MM.1S (cell line): Measurements from ENCODE around the gene CDCA4.

ENCODE experiments used
- DNase-seq: peaks from one replicate; pipeline ENCODE4 v3.0.0-alpha.2; 2015
- H2AFZ ChIP-seq: fragments of 300-600 bp; sonication (generic); 2 replicates; pipeline ENCODE4 v1.6.0; 2016; ENCODE audit warnings: antibody characterized with exemption, low read length
- H3F3A ChIP-seq: fragments of 300-600 bp; sonication (generic); 2 replicates; pipeline ENCODE4 v1.6.1; 2016; ENCODE audit warnings: mild to moderate bottlenecking, antibody characterized with exemption, low read length, moderate library complexity, mixed read lengths; ENCODE audit not compliant: insufficient read depth
- H3K27ac ChIP-seq: fragments of 300-600 bp; sonication (generic); 2 replicates; pipeline ENCODE4 v1.5.1; 2016; ENCODE audit warnings: mild to moderate bottlenecking, low read length
- H3K27me3 ChIP-seq: fragments of 300-600 bp; sonication (generic); replicated peaks from 2 replicates; pipeline ENCODE4 v1.6.0; 2016; ENCODE audit warnings: low read length; ENCODE audit not compliant: insufficient read depth
- H3K36me3 ChIP-seq: fragments of 300-600 bp; sonication (generic); replicated peaks from 2 replicates; pipeline ENCODE4 v1.6.1; 2016; ENCODE audit warnings: mild to moderate bottlenecking, low read length, mixed read lengths; ENCODE audit not compliant: insufficient read depth
- H3K4me1 ChIP-seq: fragments of 300-600 bp; sonication (generic); 2 replicates; pipeline ENCODE4 v1.6.1; 2016; ENCODE audit warnings: low read length, mixed read lengths
- H3K4me2 ChIP-seq: fragments of 300-600 bp; sonication (generic); 2 replicates; pipeline ENCODE4 v1.6.0; 2016; ENCODE audit warnings: low read depth, low read length
- H3K4me3 ChIP-seq: fragments of 300-600 bp; sonication (generic); 2 replicates; pipeline ENCODE4 v1.5.1; 2016; ENCODE audit warnings: low read length, mixed read lengths
- H3K79me2 ChIP-seq: fragments of 300-600 bp; sonication (generic); 2 replicates; pipeline ENCODE4 v1.6.1; 2016; ENCODE audit warnings: mixed run types, low read length, mixed read lengths
- H3K9ac ChIP-seq: fragments of 300-600 bp; sonication (generic); 2 replicates; pipeline ENCODE4 v1.6.1; 2016; ENCODE audit warnings: low read length, mixed read lengths
- H3K9me2 ChIP-seq: fragments of 300-600 bp; sonication (generic); replicated peaks from 2 replicates; pipeline ENCODE4 v1.6.1; 2016; ENCODE audit warnings: mild to moderate bottlenecking, low read length, mixed read lengths; ENCODE audit not compliant: insufficient read depth
- H3K9me3 ChIP-seq: fragments of 300-600 bp; sonication (generic); replicated peaks from 2 replicates; pipeline ENCODE4 v1.6.1; 2016; ENCODE audit warnings: mild to moderate bottlenecking, low read length, mixed read lengths; ENCODE audit not compliant: insufficient read depth
- H4K20me1 ChIP-seq: fragments of 300-600 bp; sonication (generic); 2 replicates; pipeline ENCODE4 v1.6.1; 2016; ENCODE audit warnings: mild to moderate bottlenecking, low read length, moderate library complexity, mixed read lengths; ENCODE audit not compliant: insufficient read depth
- CTCF ChIP-seq: fragments of 300-600 bp; sonication (generic); IDR thresholded peaks from 2 replicates; pipeline ENCODE4 v1.5.1; 2016; ENCODE audit warnings: antibody characterized with exemption, low read length, mixed read lengths
- EZH2 ChIP-seq: fragments of 300-600 bp; sonication (generic); optimal IDR thresholded peaks from 2 replicates; pipeline ENCODE3; 2017; ENCODE audit warnings: low read depth, mild to moderate bottlenecking, antibody characterized with exemption, low read length, mixed read lengths
- EZH2phosphoT487 ChIP-seq: fragments of 300-600 bp; sonication (generic); IDR thresholded peaks from 2 replicates; pipeline ENCODE4 v1.6.1; 2018; ENCODE audit warnings: antibody characterized with exemption, low read length

The CDCA4 gene

GRCh38 chr14:104986487-104987164 is 34.3 kb downstream of the CDCA4 start:
- H3K27ac ChIP-seq, result no peak overlapping the region
- peak overlapping the region; percentile 66; the same call in 1 of the 2 replicates for H3K4me2 ChIP-seq
- no peaks in the 10 kb centered on the region for H4K20me1 ChIP-seq
- H3K4me3 ChIP-seq, result no peak overlapping the region; the same call in 1 of the 2 replicates
- no peak for DNase-seq
- H3K9ac ChIP-seq, result no peak overlapping the region
- H2AFZ ChIP-seq, result no peak overlapping the region
- no peaks in the 10 kb centered on the region for H3K9me2 ChIP-seq
- no peaks in the 10 kb centered on the region for H3F3A ChIP-seq
- H3K27me3 ChIP-seq, result peaks cover 24% of the 10 kb centered on the region
- no peaks in the 10 kb centered on the region for H3K79me2 ChIP-seq
- H3K36me3 ChIP-seq, result no peaks in the 10 kb centered on the region
- TF ChIP-seq EZH2phosphoT487, result no peak
- no peak for TF ChIP-seq CTCF
- no peak for TF ChIP-seq EZH2
- no peaks in the 10 kb centered on the region for H3K4me1 ChIP-seq
- H3K9me3 ChIP-seq, result no peaks in the 10 kb centered on the region

GRCh38 chr14:104985675-104986486 is 35.0 kb downstream of the CDCA4 start, which contains the start of gene CLBA1:
Gene CLBA1, plus strand, starts transcription at chr14:104985788. Its CDS starts 644 bp downstream, at chr14:104986432.
- H3K27ac ChIP-seq, result no peak within 1 kb of the TSS
- H3K4me2 ChIP-seq, result peak within 1 kb of the TSS; percentile 66
- no peaks in the 10 kb centered on the region for H3K79me2 ChIP-seq
- H3K9me2 ChIP-seq, result no peaks in the 10 kb centered on the region
- peak; percentile 84 for DNase-seq
- no peaks in the 10 kb centered on the region for H3K9me3 ChIP-seq
- TF ChIP-seq EZH2phosphoT487 (no peak), EZH2 (no peak), CTCF (no peak)
- H3K4me1 ChIP-seq, result no peaks in the 10 kb centered on the region
- H3K4me3 ChIP-seq, result peak within 1 kb of the TSS; percentile 58
- H2AFZ ChIP-seq, result no peak within 1 kb of the TSS
- no peaks in the 10 kb centered on the region for H3F3A ChIP-seq
- H3K9ac ChIP-seq, result peak within 1 kb of the TSS; percentile 33; the same call in 1 of the 2 replicates
- H3K36me3 ChIP-seq, result no peaks in the 10 kb centered on the region
- H4K20me1 ChIP-seq, result no peaks in the 10 kb centered on the region
- peaks cover 24% of the 10 kb centered on the region for H3K27me3 ChIP-seq

DNA sequence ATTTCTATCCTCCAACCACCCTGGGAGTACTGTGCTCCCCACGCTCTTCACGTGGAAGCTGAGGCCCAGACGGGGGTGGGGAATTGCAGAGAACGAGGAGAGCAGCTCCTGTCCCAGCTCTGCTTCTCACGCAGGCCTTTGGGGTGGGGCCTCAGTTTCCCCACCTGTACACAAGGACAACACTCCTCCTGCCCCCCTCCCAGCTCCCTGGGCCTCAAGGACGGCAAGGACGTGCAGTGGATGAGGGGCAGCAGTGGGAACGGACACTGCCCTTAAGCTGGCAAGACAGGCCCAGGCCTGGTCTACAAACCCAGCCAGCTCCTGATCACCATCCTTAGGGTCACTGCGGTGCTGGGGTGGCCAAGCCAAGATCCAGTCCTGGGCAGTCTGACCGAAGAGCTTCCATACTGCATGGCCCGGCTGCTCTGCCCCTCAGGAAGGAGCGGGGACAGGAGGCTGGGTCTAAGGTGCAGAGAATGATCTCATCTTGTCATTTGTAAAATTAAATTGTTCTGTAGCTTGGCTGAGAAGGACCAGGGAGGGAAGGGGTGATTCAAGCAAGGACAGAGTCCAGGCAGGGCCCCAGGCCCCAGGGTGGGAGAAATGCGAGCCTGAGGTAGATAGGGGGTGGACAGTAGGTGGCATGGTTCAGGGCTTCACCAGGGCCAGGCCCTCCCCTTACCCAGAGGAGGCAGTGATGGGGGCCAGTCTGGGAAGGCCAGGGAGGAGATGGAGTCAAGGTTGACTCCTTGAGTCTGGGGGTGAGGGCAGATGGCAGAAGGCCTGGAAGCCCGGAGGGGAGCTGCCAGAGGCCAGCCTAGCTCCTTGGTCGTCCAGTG is 36.6 kb downstream of the CDCA4 start:
- Histone ChIP-seq H3K4me2 (no peak overlapping the region), H3F3A (no peaks in the 10 kb centered on the region), H3K4me1 (no peaks in the 10 kb centered on the region), H2AFZ (no peak overlapping the region), H3K79me2 (no peaks in the 10 kb centered on the region), H3K9me2 (no peaks in the 10 kb centered on the region), H4K20me1 (no peaks in the 10 kb centered on the region), H3K27ac (no peak overlapping the region), H3K9ac (no peak overlapping the region), H3K36me3 (no peaks in the 10 kb centered on the region), H3K27me3 (peaks cover 24% of the 10 kb centered on the region), H3K4me3 (no peak overlapping the region), H3K9me3 (no peaks in the 10 kb centered on the region)
- no peak for DNase-seq
- TF ChIP-seq EZH2phosphoT487 (no peak), EZH2 (no peak), CTCF (no peak)
